Breast epithelium (tissue), 3 donors: ENCODE results near the gene KLRF1.

Experiments
- POLR2A ChIP-seq: fragments of 450-650 bp; IDR thresholded peaks from one replicate; pipeline ENCODE4 v1.6.1; 2016; ENCODE audit warnings: antibody characterized with exemption, mild to moderate bottlenecking, moderate library complexity
- POLR2AphosphoS5 ChIP-seq, 3 donors: sonication (generic); formaldehyde crosslinking; IDR thresholded peaks; one replicate each; pipeline ENCODE4 v1.6.1; 2017; ENCODE audit warnings: antibody characterized with exemption in 3 of 3
- TF ChIP-seq, protein P1 (sequence below), 3 donors: fragments of 450-650 bp; IDR thresholded peaks; one replicate each; pipeline ENCODE4 v1.5.1; 2016 to 2017; ENCODE audit warnings: antibody characterized with exemption in 3 of 3, mild to moderate bottlenecking in 3 of 3, moderate library complexity in 3 of 3

GRCh38 chr12:9784816-9785215 is 42.5 kb upstream of the KLRF1 start:
- no peak for TF ChIP-seq POLR2A
- TF ChIP-seq, protein P1, sequence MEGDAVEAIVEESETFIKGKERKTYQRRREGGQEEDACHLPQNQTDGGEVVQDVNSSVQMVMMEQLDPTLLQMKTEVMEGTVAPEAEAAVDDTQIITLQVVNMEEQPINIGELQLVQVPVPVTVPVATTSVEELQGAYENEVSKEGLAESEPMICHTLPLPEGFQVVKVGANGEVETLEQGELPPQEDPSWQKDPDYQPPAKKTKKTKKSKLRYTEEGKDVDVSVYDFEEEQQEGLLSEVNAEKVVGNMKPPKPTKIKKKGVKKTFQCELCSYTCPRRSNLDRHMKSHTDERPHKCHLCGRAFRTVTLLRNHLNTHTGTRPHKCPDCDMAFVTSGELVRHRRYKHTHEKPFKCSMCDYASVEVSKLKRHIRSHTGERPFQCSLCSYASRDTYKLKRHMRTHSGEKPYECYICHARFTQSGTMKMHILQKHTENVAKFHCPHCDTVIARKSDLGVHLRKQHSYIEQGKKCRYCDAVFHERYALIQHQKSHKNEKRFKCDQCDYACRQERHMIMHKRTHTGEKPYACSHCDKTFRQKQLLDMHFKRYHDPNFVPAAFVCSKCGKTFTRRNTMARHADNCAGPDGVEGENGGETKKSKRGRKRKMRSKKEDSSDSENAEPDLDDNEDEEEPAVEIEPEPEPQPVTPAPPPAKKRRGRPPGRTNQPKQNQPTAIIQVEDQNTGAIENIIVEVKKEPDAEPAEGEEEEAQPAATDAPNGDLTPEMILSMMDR (IDR thresholded peaks at IDR 0.05) = no peak
- TF ChIP-seq POLR2AphosphoS5 (IDR thresholded peaks at IDR 0.05) = no peak
